Kidney epithelial cell (primary cell): ENCODE data around the gene SH3RF2. TPM values are rescaled to one million over a fixed set of nuclear protein-coding genes. Genes with fewer than 3 reads are reported as not detected.
"Not testable (repeated sequence)": the region's sequence is repeated elsewhere in the genome, so short reads cannot be mapped to it uniquely, and the experiment has no call there.

Experiments used
- DNase-seq: peaks from one replicate; pipeline ENCODE4 v3.0.0-alpha.2; 2010; ENCODE audit warnings: low read depth
- H3K27me3 ChIP-seq: 2 replicates; pipeline ENCODE4 v1.6.0; 2011; ENCODE audit warnings: low read length; ENCODE audit not compliant: control insufficient read depth, insufficient read depth
- H3K36me3 ChIP-seq: 2 replicates; pipeline ENCODE4 v1.5.1; 2011; ENCODE audit warnings: low read length; ENCODE audit not compliant: control insufficient read depth, insufficient read depth
- H3K4me3 ChIP-seq: 2 replicates; pipeline ENCODE4 v1.5.1; 2011; ENCODE audit warnings: low read depth, mild to moderate bottlenecking, control low read depth, low read length
- total RNA-seq: library from RNA; depleted of rRNA; stranded (reverse); fragments of >200 nt; gene quantifications from 2 replicates; pipeline ENCODE4 v1.2.3, GENCODE V29; 2015
- TF ChIP-seq, protein P1 (sequence below): IDR thresholded peaks from 2 replicates; pipeline ENCODE4 v1.5.1; 2011; ENCODE audit warnings: mild to moderate bottlenecking, moderate library complexity, low read length, control low read depth, inconsistent platforms; ENCODE audit not compliant: insufficient read depth, poor library complexity, severe bottlenecking

SH3RF2 gene
- total RNA-seq, 1 donor from 2014 or later = 10.3 TPM

DNA sequence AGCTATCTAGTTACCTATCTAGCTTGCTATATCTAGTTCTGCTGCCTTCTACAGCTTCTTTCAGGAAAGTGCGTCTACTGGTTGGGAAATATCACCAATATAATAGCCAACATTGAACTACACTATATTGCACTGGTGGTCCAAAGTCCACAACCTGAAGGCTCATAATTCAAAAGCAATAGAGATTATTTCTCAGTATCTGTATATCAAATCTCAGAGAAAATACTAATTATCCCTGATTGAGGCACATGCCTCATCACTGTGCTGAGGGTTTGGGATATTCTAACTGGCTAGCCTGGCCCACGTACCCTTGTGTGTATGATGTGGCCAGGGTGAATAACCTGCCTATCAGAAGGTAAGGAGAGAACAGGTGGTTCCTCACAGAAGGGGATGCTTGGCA is 53.8 kb downstream of the SH3RF2 start:
- no peak for DNase-seq
- H3K4me3 ChIP-seq = no peak overlapping the region
- H3K36me3 ChIP-seq = no peaks in the 10 kb centered on the region
- H3K27me3 ChIP-seq = no peaks in the 10 kb centered on the region
- TF ChIP-seq, protein P1, sequence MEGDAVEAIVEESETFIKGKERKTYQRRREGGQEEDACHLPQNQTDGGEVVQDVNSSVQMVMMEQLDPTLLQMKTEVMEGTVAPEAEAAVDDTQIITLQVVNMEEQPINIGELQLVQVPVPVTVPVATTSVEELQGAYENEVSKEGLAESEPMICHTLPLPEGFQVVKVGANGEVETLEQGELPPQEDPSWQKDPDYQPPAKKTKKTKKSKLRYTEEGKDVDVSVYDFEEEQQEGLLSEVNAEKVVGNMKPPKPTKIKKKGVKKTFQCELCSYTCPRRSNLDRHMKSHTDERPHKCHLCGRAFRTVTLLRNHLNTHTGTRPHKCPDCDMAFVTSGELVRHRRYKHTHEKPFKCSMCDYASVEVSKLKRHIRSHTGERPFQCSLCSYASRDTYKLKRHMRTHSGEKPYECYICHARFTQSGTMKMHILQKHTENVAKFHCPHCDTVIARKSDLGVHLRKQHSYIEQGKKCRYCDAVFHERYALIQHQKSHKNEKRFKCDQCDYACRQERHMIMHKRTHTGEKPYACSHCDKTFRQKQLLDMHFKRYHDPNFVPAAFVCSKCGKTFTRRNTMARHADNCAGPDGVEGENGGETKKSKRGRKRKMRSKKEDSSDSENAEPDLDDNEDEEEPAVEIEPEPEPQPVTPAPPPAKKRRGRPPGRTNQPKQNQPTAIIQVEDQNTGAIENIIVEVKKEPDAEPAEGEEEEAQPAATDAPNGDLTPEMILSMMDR = no peak

DNA sequence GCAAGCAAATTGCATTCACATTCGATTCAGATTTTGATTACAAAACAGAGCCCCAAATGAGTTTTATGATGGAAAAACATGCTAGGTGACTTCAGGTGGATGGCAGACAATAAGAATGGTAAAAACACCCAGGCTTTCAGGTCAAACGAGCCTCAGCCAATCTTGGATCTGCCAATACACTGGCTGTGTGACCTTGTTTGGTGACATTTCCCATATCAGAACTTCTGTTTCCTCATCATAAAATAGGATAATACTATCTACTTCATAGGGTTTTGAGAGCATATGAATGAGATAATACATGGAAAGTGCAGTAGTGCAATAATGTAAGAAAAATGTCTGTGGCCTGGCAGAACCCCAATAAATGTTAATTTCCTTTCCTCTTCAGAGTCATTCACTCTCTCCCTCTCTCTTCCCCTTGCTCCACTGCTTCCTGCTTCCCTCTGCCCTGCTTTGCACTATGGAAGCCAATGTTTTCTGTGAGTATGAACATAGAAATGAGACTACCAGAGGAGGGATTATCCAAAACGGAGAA is 54.7 kb downstream of the SH3RF2 start:
- TF ChIP-seq, protein P1 = no peak
- no peak overlapping the region for H3K4me3 ChIP-seq
- H3K27me3 ChIP-seq = no peaks in the 10 kb centered on the region
- H3K36me3 ChIP-seq = no peaks in the 10 kb centered on the region
- no peak for DNase-seq

DNA sequence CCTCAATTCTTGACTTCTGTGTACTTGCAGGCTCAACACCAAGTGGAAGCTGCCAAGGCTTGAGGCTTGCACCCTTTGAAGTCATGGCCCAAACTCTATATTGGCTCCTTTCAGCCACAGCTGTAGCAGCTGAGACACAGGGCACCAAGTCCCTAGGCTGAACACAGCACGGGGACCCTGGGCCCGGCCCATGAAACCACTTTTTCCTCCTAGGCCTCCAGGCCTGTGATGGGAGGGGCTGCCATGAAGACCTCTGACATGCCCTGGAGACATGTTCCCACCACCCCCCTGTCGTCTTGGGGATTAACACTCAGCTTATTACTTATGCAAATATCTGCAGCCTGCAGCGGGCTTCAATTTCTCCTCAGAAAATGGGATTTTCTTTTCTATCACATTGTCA is 57.2 kb downstream of the SH3RF2 start:
- not testable (repeated sequence) for H3K36me3 ChIP-seq, H3K4me3 ChIP-seq, DNase-seq, H3K27me3 ChIP-seq

DNA sequence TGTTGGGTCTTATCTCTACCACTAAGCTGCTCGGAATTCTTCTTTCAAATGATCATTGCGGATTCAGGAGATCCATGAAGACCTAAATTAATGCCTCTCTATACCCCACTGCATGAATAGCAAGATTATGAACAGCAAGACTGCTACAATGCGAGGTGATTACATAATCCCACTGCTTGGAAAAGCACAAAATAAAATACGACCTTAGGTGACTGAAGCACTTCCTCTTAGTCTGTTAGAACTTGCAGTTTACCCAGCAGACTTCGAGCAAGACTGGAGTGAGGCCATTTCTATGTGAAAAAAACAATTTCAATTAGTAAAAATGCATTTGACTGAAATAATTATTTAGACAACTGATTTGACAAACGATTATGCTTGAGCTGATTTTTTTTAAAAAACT is 59.8 kb downstream of the SH3RF2 start:
- Histone ChIP-seq H3K27me3 (no peaks in the 10 kb centered on the region), H3K36me3 (no peaks in the 10 kb centered on the region), H3K4me3 (no peak overlapping the region)
- no peak for DNase-seq
- TF ChIP-seq, protein P1 = no peak

DNA sequence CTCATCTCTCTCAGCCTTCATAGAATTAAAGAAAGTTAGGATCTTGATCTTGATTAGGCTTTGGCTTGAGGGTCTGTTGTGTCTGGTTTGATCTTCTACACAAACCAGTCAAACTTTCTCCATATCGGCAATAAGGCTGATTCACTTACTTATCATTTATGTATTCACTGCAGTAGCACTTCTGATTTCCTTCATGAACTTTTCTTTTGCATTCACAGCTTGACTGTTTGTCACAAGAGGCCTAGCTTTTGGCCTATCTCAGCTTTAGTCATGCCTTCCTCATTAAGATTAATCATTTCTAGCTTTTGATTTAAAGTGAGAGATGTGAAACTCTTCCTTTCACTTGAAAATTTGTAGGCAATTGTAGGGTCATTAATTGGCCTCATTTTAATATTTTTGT is 62.8 kb downstream of the SH3RF2 start:
- Histone ChIP-seq H3K36me3 (no peaks in the 10 kb centered on the region), H3K27me3 (no peaks in the 10 kb centered on the region), H3K4me3 (no peak overlapping the region)
- TF ChIP-seq, protein P1 = no peak
- no peak for DNase-seq

DNA sequence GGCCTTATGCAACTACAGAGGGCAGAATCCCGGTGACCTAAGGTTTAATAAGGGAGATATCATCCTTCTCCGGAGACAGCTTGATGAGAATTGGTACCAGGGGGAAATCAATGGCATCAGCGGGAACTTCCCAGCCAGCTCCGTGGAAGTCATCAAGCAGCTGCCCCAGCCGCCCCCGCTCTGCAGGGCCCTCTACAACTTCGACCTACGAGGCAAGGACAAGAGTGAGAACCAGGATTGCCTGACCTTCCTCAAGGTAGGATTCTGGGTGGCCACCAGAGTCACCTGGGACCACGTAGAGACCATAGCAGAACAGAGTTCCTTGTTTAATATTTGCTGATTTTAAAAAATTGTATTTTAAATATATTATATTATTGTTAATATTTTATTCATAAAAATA is 63.7 kb downstream of the SH3RF2 start:
- TF ChIP-seq, protein P1 = no peak
- Histone ChIP-seq H3K4me3 (no peak overlapping the region), H3K27me3 (no peaks in the 10 kb centered on the region), H3K36me3 (no peaks in the 10 kb centered on the region)
- no peak for DNase-seq
